ENCODE measurements around the gene RALGAPA2.
A peak's percentile ranks its signal among the peaks of the same experiment; 100 is the strongest.

Gene RALGAPA2

GRCh38 chr20:20593447-20594170 lies 118.8 kb downstream of the RALGAPA2 start:
- DNase-seq (ENCODE audit: low read depth), result peak; percentile 67
- peak; percentile 56 for TF ChIP-seq CTCF (conservative IDR thresholded peaks at IDR 0.05; ENCODE audit: control insufficient read depth, insufficient read depth, low read depth, low read length)

GRCh38 chr20:20585146-20585545 lies 127.3 kb downstream of the RALGAPA2 start:
- no peak for DNase-seq (ENCODE audit: low read depth)
- no peak for TF ChIP-seq CTCF (conservative IDR thresholded peaks at IDR 0.05; ENCODE audit: control insufficient read depth, insufficient read depth, low read depth, low read length)
- no peak overlapping the region for H3K4me3 ChIP-seq (ENCODE audit: control insufficient read depth, low read depth, low read length)

More at GRCh38 chr20:20593447-20594170, 118.8 kb downstream of the RALGAPA2 start:
- no peak overlapping the region for H3K4me3 ChIP-seq (ENCODE audit: control insufficient read depth, low read depth, low read length)

GRCh38 chr20:20582734-20583133 lies 129.7 kb downstream of the RALGAPA2 start:
- no peak overlapping the region for H3K4me3 ChIP-seq (ENCODE audit: control insufficient read depth, low read depth, low read length)
- DNase-seq (ENCODE audit: low read depth), result no peak
- no peak for TF ChIP-seq CTCF (conservative IDR thresholded peaks at IDR 0.05; ENCODE audit: control insufficient read depth, insufficient read depth, low read depth, low read length)

GRCh38 chr20:20580139-20580538 lies 132.3 kb downstream of the RALGAPA2 start:
- H3K4me3 ChIP-seq (ENCODE audit: control insufficient read depth, low read depth, low read length), result no peak overlapping the region
- TF ChIP-seq CTCF (conservative IDR thresholded peaks at IDR 0.05; ENCODE audit: control insufficient read depth, insufficient read depth, low read depth, low read length), result no peak
- DNase-seq (ENCODE audit: low read depth), result no peak

GRCh38 chr20:20578838-20579237 lies 133.6 kb downstream of the RALGAPA2 start:
- no peak overlapping the region for H3K4me3 ChIP-seq (ENCODE audit: control insufficient read depth, low read depth, low read length)
- TF ChIP-seq CTCF (conservative IDR thresholded peaks at IDR 0.05; ENCODE audit: control insufficient read depth, insufficient read depth, low read depth, low read length), result no peak
- DNase-seq (ENCODE audit: low read depth), result no peak

- no peak for DNase-seq (ENCODE audit: low read depth)
- TF ChIP-seq CTCF (conservative IDR thresholded peaks at IDR 0.05; ENCODE audit: control insufficient read depth, insufficient read depth, low read depth, low read length), result no peak
- H3K4me3 ChIP-seq (ENCODE audit: control insufficient read depth, low read depth, low read length), result no peak overlapping the region
Measured at GRCh38 chr20:20573797-20574196, 138.6 kb downstream of the RALGAPA2 start.

All from fibroblast of mammary gland (primary cell).